ENCODE data around the gene GPR17. TPM values are rescaled to one million over a fixed set of nuclear protein-coding genes. Genes with fewer than 3 reads are reported as not detected.

The GPR17 gene
- polyA plus RNA-seq, 3 donors: 0.95 to 1.9 (median 1.3) TPM

DNA sequence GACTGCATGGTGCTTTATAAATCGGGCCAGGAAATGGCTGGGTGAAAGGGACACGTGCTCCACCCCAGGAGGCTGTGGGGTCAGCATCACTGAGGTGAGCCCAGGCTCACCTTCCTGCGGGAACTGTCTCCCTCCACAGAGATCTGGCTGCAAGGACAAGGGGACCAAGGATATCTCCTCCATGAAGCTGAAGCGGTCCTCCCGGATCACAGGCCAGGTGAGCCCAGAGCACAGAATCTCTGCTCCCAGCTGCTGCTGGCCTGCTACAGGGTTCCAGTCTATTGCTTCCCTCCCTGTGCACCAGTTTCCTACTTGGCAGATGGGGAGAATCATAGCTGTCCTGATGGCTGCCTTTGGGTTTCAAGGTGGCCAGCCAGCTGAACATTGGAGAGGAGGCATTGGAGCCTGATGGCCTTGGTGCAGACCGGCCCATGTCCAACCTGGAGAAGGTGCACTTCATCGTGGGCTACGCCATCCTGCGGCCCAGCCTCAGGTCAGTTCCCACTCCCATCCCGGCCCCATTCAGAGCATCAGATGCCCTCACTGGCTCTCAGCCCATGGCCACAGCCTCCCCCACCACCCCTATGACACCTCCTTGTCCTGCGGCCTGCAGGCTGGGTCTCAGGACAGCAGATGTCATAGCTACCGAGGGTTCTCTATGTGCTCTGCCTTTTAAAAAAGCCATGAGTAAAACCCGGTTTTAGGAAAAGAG lies 33.7 kb upstream of the GPR17 start:
- DNase-seq: no peak

DNA sequence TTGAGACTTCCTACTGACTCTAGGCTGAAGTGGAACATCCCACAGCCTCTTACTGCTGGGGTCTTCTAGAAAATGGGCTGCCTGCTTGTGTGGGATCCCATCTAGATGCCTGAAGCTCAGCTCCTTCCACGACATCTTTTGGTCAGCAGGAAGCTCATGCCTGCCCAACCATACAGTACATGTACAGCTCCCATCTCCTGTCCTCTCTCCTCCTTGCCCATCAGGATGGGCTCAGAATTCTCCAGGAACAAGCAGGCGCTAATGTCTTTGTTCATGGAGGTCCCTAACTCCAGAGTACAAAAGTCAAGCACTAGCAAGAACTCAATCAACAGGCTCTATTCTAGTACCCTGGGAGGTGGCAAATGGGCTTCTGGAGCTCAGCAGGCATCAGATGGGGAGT lies 31.7 kb upstream of the GPR17 start:
- no peak for DNase-seq

DNA sequence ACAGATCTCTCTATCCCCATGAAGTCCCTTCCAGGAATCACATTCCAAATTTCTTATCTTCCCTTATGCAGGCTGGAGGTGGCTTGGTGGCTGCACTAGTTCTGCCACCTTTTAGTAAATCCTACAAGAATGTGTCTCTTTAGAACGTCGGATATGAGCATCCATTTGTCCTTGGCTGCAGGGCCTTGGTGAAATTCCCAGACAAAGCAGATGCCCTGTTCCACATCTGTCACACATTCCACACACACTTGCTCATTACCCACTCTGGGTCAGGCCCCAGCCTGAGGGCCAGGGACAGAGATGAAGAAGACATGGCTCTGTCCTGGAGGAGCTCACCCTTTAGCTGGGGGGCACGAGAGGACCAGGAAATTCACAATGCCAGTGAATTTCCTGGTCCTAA lies 31.2 kb upstream of the GPR17 start:
- DNase-seq: no peak

DNA sequence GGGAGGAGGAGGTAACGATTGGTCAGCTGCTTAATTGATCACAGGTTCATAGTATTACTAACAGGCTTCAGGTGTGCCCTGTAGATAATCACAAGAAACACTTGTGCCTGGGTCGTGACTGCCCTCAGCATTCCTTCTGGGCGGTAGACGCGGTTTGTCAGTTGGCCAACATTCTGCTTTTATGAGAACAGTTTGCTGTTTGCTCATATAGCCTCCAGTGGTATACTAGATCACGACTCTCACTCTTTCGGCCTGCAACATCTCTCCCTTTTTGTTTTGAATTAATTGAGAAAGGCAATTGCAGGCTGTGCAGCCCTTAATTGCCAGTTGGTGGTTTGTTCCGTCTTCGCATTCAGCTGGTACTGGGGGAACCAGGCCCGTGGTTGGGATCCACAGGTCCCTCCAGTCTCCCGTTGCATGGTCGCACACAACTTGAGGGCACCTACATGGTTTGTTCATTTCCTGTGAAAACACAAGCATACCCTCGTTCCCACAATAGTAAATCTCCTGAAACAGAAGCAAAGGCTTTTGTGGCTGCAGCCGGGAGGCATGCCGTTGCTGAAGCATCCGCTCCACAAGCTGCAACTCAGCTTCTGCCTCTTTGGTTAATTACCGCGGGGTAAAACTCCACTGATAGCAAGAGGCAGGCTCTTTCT lies 30.3 kb upstream of the GPR17 start:
- no peak for DNase-seq

DNA sequence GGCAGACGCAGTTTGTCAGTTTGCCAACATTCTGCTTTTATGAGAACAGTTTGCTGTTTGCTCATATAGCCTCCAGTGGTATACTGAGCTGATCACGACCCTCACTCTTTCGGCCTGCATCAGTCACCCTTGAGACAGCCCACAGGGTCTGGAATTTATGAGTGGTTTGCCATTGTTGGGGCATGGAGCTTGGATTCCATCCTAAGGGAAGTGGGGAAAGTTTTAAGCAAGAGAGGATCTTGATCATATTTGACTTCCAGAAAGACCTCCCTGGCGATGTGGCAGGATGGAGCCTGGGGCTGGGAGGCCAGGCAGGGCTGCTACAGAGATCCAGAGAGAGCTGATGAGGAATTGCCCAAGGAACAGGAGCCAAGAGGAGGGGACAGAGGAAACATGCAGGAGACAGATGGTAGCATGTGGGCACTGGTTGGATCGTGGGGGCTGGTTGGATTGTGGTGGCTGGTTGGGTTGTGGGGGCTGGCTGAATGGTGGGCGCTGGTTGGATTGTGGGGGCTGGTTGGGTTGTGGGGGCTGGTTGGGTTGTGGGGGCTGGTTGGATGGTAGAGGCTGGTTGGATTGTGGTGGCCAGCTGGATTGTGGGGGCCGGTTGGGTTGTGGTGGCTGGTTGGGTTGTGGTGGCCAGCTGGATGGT lies 27.3 kb upstream of the GPR17 start:
- no peak for DNase-seq

DNA sequence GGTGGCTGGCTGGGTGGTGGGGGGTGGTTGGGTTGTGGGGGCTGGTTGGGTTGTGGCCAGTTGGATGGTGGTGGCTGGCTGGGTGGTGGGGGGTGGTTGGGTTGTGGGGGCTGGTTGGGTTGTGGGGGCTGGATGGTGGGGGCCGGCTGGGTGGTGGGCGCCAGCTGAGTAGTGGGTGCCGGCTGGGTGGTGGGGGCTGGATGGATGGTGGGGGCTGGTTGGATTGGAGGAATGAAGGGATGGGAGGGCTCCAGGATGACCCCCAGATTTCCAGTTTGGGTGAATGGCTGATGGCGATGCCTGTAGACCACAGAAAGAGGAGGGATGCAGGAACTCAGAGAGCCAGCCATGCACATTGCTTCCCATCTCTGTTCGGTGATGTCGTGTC lies 26.8 kb upstream of the GPR17 start:
- no peak for DNase-seq

DNA sequence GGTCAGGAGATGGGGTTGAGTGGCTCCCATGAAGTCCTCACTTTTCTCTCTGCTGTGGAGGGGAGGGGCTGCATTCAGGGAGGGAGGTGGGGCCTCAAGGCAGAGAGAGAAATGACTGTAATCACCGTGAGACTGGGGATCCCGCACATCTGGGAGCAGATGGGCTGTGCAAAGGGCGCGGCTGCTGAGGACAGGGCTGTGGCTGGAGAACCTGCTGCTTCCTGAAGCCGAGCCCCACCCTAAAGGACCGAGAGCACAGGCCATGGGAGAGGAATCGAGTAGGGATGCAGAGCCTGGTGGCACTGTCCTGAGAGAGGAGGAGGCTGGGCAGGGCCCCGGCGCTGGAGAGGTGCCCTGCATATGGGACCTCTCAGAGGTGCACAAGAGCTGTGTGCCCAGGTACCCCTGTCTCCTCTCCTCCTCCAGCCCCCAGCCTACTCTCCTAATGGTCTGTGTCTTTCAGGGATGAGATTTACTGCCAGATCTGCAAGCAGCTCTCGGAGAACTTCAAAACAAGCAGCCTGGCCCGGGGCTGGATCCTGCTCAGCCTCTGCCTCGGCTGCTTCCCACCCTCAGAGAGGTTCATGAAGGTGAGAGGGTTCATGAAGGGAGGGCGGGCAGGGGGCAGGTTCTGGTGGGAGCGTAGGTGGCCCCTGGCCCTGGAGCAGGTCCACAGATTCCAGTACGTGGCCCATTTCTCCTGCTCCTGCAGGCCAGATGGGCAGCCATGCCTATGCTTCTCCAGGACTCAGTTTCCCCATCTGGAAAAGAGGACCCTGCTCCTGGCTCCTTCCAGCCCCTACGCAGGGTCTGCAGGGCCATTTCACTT lies 25.9 kb upstream of the GPR17 start:
- DNase-seq: no peak

DNA sequence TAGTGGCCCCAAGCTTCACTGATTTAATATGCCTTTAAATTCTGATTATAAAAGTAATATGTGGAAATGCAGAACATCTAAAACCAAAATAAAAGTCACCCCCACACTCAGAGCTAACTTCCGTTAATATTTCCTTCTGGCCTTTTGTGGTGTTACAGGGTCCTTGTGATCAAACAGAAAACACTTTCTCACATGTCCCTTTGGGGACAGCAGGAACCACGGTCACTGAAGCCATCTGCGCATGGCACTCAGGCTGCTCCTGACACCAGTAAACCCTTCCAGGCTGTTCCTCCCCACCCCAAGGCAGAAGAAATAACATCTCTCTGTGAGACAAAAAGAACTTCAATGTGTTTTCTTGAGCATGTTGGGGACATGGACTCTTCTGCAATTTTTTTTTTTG lies 25.1 kb upstream of the GPR17 start:
- no peak for DNase-seq

DNA sequence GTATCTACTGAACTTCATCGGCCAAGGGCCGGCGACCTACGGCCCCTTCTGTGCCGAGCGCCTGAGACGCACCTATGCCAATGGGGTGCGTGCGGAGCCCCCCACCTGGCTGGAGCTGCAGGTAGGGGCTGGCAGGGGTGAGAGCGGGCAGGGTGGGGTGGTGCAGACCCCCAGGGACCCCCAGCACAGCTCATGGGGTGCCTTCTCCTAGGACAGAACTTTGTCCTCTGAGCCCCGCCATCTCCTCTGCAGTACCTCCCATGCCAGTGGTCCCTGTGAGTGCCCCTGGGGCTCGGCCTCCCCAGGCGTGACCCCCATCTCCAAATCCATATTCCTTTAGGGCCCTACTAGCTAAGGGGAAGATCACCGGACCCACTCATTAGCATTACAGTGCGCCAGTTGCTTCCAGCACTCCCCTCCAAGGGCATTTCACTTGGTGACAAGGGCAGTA lies 23.9 kb upstream of the GPR17 start:
- no peak for DNase-seq

DNA sequence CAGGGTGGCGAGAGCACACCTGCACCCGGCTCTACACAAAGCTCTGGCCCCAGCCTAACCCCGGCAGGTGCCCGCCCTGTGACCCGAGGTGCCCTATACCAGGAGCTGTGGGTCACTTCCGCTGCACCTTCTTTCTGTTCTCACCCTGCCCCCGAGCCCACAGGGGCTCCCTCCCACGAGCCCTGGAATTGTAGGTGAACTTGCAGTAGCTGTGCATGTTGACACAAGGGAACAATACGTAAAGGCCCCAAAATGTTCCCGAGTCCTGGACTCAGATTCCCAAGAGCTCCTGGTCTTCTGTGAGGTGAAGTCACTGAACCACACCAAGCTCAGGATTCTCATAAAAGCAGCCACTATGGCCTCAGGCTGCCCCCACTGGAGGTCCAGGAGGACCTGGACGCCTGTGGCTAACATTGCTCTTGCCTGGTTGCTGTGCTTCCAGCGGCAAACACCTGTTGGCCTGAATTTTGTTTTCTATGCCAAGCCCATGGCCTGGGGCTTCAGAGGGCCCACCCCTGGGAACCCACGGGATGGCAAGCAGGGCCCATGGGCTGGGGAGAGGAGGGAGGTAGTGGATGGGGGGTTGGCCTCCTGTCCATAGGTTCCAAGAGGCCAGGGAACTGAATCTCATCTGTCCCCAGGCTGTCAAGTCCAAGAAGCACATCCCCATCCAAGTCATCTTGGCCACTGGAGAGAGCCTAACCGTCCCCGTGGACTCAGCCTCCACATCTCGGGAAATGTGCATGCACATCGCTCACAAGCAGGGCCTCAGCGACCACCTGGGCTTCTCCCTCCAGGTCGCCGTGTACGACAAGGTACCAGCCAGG lies 23.2 kb upstream of the GPR17 start:
- DNase-seq: no peak

DNA sequence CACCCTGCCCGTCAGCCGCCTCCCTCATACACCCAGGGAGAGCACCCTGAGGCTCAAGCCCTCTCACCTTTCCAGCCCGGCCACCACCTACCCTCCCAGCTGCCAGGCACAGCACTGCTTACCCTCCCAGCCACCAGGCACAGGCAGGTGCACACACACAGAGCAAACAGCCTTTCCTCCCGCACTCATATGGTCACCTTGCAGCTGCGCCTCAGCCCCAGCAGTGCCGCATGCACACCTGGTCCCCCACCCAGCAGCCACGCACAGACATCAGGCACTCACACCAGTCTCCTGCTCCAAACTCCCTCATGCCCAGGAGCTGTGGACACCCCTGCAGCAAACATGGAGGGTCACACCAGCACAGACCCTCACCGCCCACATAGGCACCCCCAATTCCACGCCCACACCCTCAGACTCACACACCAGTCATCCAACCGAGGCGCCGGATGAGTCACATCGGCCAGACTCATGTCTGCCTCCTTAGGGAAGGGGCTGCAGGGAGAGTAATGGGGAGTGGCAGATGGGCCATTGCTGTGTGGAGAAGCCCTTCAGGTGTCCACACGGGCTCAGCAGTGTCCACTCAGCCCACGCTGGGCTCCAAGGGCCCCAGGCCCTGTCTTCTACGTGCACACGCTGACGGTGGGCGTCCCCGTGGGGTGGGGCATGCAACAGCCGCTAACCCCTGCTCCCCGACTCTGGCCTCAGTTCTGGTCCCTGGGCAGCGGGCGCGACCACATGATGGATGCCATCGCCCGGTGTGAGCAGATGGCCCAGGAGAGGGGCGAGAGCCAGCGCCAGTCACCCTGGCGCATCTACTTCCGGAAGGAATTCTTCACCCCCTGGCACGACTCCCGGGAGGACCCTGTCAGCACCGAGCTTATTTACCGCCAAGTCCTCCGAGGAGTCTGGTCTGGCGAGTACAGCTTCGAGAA lies 22.3 kb upstream of the GPR17 start:
- DNase-seq: no peak

DNA sequence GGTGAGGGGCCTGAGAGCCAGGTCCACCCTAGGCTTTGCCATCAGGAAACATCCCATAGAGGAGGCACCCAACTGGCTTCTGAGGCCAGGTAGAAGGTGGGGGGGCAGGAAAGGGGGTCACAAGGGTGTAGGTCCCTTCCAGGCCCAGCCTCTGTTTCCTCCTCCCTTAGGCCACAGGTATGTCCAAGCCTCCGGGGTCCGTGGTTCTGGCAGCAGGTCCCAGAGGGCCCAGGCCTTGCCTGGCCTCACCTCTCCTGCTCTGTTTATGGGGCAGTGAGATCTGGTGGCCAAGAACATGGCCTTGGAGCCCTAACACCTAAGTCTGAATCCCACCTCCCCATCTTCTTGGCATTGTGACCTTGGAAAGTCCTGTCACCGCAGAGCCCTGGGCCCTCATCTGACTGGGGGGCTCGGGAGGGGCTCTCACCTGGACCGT lies 21.6 kb upstream of the GPR17 start:
- DNase-seq: no peak

DNA sequence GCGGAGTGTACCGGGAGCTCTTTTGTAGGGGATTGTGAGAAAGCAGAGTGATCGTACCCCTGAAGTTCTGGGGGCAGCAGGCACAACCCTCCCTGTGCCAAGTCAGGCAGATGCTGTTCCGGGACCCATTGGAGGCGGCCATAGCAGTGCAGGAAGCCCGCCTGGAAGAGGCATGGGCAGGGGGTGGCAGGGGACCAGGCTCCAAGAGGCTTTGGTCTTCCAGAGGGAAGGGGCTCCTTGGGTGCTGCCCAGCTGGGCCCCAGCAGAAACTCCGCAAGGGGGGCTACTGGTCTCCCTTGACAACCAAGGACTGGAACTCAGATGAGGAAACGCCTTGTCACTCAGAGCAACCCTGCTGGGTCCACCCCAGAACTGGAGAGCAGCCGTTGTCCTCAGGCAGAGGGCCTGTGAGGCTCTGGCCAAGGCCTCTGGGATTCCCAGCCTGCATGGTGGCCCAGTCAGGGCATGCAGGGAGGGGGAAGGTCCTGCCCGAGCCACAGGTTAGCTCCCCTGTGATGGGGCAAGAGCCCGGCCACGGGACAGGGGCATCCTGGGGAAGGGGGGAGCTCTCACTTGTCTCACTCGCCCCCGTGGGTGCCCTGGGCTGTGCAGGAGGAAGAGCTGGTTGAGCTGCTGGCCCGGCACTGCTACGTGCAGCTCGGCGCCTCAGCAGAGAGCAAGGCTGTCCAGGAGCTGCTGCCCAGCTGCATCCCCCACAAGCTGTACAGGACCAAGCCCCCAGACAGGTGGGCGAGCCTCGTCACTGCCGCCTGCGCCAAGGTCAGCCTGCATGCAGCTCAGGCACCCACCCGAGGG lies 21.0 kb upstream of the GPR17 start:
- DNase-seq: no peak

DNA sequence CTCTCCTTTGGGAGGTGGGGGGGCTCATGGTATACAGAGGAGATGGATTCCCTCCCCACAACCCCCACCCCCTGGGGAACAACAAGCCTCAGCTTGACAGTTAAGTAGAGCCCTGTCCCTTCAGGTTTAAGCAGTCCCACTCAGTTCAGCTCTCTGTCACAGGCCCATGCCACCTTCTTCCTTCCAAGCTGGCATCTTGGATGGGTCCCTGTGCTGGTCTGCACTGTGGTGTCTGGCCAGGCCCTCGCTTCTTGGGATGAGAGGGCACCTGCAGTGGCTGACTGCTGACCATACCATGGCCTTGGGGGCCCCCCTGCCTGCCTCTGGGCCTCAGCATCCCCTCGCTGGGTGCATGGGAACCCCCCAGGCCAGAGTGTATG lies 20.4 kb upstream of the GPR17 start:
- DNase-seq: no peak

DNA sequence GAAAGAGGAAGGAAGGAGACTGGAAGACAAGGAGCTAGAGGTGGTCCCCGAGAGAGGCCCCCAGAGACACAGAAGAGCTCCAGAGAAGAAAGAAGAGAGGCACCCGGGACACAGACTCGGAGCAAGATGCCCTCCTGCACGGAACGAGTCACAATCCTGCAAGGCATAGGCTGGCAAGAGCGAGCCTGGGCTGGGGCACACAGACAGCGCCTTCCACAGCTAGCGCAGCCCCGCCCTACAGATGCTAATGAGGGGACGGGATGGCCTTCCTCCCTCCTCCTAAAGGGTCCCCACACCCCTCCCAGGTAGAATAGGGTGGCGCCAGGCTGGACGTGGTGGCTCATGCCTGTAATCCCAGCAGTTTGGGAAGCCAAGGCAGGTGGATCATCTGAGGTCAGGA lies 19.8 kb upstream of the GPR17 start:
- no peak for DNase-seq

DNA sequence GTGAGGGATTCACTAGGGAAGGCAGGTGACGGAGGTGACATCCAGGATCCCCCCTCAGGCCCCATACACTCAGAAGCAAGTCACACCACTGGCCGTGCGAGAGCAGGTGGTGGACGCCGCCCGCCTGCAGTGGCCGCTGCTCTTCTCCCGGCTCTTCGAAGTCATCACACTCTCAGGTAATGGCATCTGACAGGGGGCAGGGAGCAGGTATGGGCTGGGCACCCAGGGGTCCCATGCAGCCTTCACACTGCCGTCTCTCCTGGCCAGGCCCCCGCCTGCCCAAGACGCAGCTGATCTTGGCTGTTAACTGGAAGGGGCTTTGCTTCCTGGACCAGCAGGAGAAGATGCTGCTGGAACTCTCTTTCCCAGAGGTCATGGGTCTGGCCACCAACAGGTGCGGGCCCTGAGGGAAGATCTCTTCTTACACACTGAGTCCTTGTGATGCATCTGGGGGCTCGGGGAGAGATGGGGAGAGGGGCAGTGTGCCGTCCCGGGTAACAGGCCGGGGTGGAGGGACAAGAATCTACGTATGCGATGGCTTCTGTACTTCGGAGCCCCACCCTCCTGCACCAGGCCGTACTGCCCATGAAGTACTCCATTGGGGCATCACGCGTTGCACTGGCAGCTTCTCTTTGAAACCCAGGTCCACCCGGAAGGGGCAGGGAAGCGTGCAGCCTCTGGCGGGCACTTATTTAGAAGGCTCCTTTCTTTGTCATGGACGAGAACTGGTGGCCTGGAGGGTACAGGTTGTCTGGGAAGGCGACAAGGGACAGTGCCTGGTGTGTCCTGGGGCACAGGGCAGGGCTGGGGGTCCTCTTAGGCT lies 18.8 kb upstream of the GPR17 start:
- DNase-seq: no peak

DNA sequence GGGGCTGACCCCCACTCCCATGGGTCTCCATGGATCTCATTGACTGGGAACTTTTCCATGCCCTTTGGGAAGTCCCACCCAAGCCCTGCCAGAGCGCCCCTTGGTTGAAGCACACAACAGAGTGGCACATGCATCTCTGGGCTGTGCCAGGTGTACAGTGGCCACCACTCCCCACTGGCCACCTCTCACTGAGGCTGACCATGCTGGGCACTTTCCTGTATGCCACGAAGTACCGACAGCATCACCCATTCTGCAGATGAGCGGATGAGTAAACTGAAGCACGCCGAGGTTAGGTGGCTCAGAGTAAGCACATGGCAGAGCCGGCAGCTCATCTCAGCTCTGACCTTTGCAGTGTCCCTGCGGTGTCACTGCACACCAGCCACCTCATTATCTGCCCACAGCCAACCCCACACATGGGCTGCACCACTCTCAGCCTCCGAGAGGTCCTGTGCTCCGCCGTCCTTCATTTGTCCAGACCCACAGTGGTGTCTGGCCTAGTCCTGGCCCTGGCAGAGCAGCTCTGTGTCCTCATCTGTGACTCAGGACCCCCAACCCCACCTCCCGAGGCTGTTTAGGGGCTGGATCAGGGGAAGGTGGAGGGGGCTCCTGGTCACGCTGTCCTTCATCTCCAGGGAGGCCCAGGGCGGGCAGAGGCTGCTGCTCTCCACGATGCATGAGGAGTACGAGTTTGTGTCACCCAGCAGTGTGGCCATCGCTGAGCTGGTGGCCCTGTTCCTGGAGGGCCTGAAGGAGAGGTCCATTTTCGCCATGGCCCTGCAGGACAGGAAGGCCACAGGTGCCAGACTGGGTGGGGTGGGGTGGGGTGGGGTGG lies 18.0 kb upstream of the GPR17 start:
- no peak for DNase-seq

Data from renal pelvis (tissue), 4 donors.